ENCODE data around the gene ARHGAP27.

The ARHGAP27 gene

GRCh38 chr17:45374501-45374900, 58.2 kb downstream of the ARHGAP27 start (continued):
- no peak for TF ChIP-seq TSHZ2 (CRISPR knock-in tag; IDR thresholded peaks at IDR 0.05)
- TF ChIP-seq SNAI2 (CRISPR knock-in tag; IDR thresholded peaks at IDR 0.05), result no peak
- TF ChIP-seq ZFP30 (CRISPR knock-in tag; IDR thresholded peaks at IDR 0.05), result no peak
- no peak for TF ChIP-seq ZNF70 (CRISPR knock-in tag; IDR thresholded peaks at IDR 0.05)
- TF ChIP-seq ZNF565 (CRISPR knock-in tag; conservative IDR thresholded peaks at IDR 0.05; ENCODE audit: low read depth), result no peak
- TF ChIP-seq ZC3H10 (CRISPR knock-in tag; IDR thresholded peaks at IDR 0.05), result no peak
- TF ChIP-seq CSDC2 (CRISPR knock-in tag; IDR thresholded peaks at IDR 0.05), result no peak
- no peak for TF ChIP-seq ESRRG (CRISPR knock-in tag; IDR thresholded peaks at IDR 0.05)
- no peak for TF ChIP-seq ARNTL (CRISPR knock-in tag; IDR thresholded peaks at IDR 0.05; ENCODE audit: borderline replicate concordance, low read depth)
- TF ChIP-seq ZFP3 (CRISPR knock-in tag; IDR thresholded peaks at IDR 0.05), result no peak

GRCh38 chr17:45372325-45372869, 60.3 kb downstream of the ARHGAP27 start:
- ATAC-seq, result no peak
- TF ChIP-seq SNAI2 (CRISPR knock-in tag; IDR thresholded peaks at IDR 0.05) (no peak), ZNF565 (CRISPR knock-in tag; conservative IDR thresholded peaks at IDR 0.05; ENCODE audit: low read depth) (no peak), ISL1 (CRISPR knock-in tag; IDR thresholded peaks at IDR 0.05) (no peak), TSHZ2 (CRISPR knock-in tag; IDR thresholded peaks at IDR 0.05) (no peak), CREB5 (CRISPR knock-in tag; IDR thresholded peaks at IDR 0.05; ENCODE audit: low read depth) (no peak), GLIS3 (CRISPR knock-in tag; IDR thresholded peaks at IDR 0.05) (no peak), POU6F1 (CRISPR knock-in tag; IDR thresholded peaks at IDR 0.05; ENCODE audit: borderline replicate concordance, low read depth) (no peak), PPARA (CRISPR knock-in tag; IDR thresholded peaks at IDR 0.05; ENCODE audit: borderline replicate concordance) (no peak), OSR1 (CRISPR knock-in tag; IDR thresholded peaks at IDR 0.05) (no peak), ZC3H10 (CRISPR knock-in tag; IDR thresholded peaks at IDR 0.05) (no peak), PATZ1 (CRISPR knock-in tag; IDR thresholded peaks at IDR 0.05; ENCODE audit: borderline replicate concordance) (no peak), CSDC2 (CRISPR knock-in tag; IDR thresholded peaks at IDR 0.05) (no peak), ZFP3 (CRISPR knock-in tag; IDR thresholded peaks at IDR 0.05) (no peak), ZNF8 (CRISPR knock-in tag; IDR thresholded peaks at IDR 0.05) (no peak), BACH2 (CRISPR knock-in tag; IDR thresholded peaks at IDR 0.05; ENCODE audit: borderline replicate concordance) (no peak), ZFP30 (CRISPR knock-in tag; IDR thresholded peaks at IDR 0.05) (no peak), RARB (CRISPR knock-in tag; IDR thresholded peaks at IDR 0.05) (no peak), ARNTL (CRISPR knock-in tag; IDR thresholded peaks at IDR 0.05; ENCODE audit: borderline replicate concordance, low read depth) (no peak)
